ENCODE measurements around the gene PIBF1.

The PIBF1 gene, protein sequence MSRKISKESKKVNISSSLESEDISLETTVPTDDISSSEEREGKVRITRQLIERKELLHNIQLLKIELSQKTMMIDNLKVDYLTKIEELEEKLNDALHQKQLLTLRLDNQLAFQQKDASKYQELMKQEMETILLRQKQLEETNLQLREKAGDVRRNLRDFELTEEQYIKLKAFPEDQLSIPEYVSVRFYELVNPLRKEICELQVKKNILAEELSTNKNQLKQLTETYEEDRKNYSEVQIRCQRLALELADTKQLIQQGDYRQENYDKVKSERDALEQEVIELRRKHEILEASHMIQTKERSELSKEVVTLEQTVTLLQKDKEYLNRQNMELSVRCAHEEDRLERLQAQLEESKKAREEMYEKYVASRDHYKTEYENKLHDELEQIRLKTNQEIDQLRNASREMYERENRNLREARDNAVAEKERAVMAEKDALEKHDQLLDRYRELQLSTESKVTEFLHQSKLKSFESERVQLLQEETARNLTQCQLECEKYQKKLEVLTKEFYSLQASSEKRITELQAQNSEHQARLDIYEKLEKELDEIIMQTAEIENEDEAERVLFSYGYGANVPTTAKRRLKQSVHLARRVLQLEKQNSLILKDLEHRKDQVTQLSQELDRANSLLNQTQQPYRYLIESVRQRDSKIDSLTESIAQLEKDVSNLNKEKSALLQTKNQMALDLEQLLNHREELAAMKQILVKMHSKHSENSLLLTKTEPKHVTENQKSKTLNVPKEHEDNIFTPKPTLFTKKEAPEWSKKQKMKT

DNA sequence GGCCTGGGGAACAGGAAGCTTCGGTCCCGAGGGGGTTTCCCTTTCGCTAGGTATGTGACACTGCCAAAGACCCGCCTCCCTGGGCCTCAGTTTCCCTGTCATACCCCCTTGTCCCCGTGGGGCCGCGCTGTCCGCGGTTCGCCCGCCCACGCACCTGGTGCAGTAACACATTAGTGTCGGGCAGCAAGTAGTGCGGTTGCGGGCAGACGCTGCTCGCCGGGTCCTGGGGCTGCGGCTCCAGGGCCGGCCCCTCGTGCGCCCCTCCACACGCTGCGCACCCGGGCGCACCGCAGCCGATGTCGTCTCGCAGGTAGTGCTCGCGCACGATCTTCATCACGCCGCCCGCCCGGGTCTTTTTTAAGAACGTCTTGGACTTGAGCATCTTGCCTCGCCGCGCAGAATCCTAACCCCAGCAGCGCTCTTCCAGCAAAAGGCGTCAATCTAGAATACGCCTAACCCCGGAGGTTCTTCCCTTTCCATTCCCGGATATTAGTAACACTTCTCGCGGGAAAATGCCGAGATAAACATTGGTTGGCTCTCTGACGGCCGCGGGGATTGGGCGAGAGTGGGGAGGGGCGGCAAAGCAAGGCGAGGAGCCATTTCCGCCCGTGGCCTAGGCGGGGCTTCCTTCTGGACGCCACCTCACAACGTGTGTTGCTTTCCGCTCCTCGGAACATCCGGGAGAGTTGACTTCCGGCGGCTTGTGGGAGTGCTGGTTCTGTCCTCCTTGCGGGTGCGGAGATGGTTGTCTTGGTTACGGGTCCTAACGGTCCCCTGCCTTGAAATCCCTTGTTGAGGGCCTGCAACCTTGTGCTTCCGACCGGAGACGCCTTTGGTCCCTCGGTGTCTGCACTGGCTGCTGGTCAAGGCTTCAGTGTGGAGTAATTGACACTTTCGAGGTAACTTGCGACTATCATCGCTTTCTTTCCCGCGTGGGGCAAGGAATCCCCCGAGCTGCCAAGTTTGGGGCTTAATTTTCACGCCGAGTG is at the start of gene PIBF1, which contains the start of gene DIS3:
Gene PIBF1 (plus strand): TSS at position 683 of the 989 bp plus-strand sequence. CDS start 1,337 bp downstream, outside the sequence.
Gene DIS3 (minus strand): TSS at position 450 of the 989 bp plus-strand sequence. CDS start 68 bp downstream, at position 382.
- Histone ChIP-seq H3K9me3 (ENCODE audit: control insufficient read depth, insufficient read depth, low read length) (no peaks in the 10 kb centered on the region), H3K36me3 (ENCODE audit: control insufficient read depth, insufficient read depth, low read length) (no peaks in the 10 kb centered on the region), H3K4me3 (ENCODE audit: low read depth, low read length) (peak within 1 kb of the TSS; percentile 92), H3K9ac (ENCODE audit: low read depth, low read length) (peak within 1 kb of the TSS; percentile 84), H3K4me1 (ENCODE audit: control insufficient read depth, insufficient read depth, low read length) (peaks cover 5% of the 10 kb centered on the region), H3K27me3 (ENCODE audit: control insufficient read depth, insufficient read depth, low read length) (no peaks in the 10 kb centered on the region)

DNA sequence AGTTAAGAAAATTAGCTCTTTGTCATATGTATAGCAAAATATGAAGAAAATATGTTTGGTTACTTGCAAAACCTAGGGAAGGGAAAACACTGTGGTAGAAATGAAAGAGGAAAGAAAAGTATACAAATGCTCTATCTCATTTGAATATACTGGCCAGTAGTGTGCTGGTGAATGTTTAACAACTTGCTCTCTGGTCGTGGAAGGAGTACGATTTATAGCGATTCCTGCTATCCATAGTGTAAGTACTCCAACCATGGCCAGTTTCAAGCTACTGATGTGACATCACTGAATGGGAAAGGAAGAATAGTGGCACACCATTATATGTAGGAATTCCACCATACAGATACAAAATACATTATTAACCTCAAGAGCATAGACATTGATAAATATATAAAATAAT is 44.9 kb upstream of the PIBF1 start:
- Histone ChIP-seq H3K9ac (ENCODE audit: low read depth, low read length) (no peak overlapping the region), H3K36me3 (ENCODE audit: control insufficient read depth, insufficient read depth, low read length) (peaks cover 3% of the 10 kb centered on the region), H3K4me3 (ENCODE audit: low read depth, low read length) (no peak overlapping the region), H3K9me3 (ENCODE audit: control insufficient read depth, insufficient read depth, low read length) (no peaks in the 10 kb centered on the region), H3K27me3 (ENCODE audit: control insufficient read depth, insufficient read depth, low read length) (no peaks in the 10 kb centered on the region), H3K4me1 (ENCODE audit: control insufficient read depth, insufficient read depth, low read length) (no peaks in the 10 kb centered on the region)

DNA sequence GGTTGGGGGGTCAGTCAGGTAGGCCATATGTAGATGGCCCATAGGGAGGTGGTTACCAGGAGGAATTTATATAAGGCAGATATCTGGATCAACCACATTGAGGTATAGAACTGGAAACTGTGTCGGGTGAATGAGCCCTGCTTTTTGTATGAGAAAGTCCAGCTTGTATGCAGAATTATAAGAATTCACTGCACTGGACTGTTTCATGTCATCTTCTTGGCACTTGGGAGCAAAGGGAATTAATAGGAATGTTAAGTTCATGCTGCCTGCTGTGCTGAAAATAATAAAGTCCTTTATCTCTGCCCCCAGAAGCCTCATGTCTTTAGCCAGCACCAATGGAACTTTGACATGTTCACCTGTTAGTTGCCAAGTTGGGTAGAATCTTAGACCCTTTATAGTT is 41.9 kb upstream of the PIBF1 start:
- Histone ChIP-seq H3K4me3 (ENCODE audit: low read depth, low read length) (no peak overlapping the region), H3K4me1 (ENCODE audit: control insufficient read depth, insufficient read depth, low read length) (no peaks in the 10 kb centered on the region), H3K9ac (ENCODE audit: low read depth, low read length) (no peak overlapping the region), H3K36me3 (ENCODE audit: control insufficient read depth, insufficient read depth, low read length) (peaks cover 3% of the 10 kb centered on the region), H3K27me3 (ENCODE audit: control insufficient read depth, insufficient read depth, low read length) (no peaks in the 10 kb centered on the region), H3K9me3 (ENCODE audit: control insufficient read depth, insufficient read depth, low read length) (no peaks in the 10 kb centered on the region)

DNA sequence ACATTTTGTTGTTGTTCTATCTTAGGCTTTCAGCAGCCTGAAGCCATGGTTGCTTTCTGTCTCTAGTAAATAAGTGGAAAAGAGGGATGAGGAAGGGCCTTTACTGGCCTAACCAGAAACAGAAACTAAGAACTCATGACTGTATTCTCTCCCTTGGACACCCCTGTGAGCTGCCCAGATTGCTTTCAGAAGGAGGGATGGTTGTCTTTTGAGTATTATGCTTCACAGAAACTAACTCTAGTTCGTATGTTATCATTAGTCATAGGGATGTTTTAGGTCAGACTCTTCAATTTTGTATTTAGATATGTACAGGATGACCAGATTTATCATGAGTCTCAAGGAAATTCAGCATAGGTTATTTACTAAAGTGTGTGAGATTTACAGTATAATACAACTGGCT is 36.7 kb upstream of the PIBF1 start:
- no peaks in the 10 kb centered on the region for H3K9me3 ChIP-seq (ENCODE audit: control insufficient read depth, insufficient read depth, low read length)

DNA sequence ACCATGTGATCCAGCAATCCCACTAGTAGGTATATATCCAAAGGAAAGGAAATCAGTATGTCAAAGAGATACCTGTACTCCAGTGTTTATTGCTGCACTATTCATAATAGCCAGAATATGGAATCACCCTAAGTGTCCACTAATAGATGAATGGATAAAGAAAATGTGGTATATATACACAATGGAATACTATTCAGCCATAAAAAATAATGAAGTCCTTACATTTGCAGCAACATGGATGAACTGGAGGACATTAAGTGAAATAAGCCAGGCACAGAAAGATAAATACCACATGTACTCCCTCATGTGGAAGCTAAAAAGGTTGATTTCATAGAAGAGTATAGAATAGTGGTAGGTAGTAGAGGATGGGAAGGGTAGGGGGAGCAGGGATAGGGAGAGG is 30.7 kb upstream of the PIBF1 start:
- Histone ChIP-seq H3K9ac (ENCODE audit: low read depth, low read length) (no peak overlapping the region), H3K36me3 (ENCODE audit: control insufficient read depth, insufficient read depth, low read length) (peaks cover 6% of the 10 kb centered on the region), H3K27me3 (ENCODE audit: control insufficient read depth, insufficient read depth, low read length) (no peaks in the 10 kb centered on the region), H3K9me3 (ENCODE audit: control insufficient read depth, insufficient read depth, low read length) (no peaks in the 10 kb centered on the region), H3K4me3 (ENCODE audit: low read depth, low read length) (no peak overlapping the region), H3K4me1 (ENCODE audit: control insufficient read depth, insufficient read depth, low read length) (no peaks in the 10 kb centered on the region)

More for the DNA sequence above, 36.7 kb upstream of the PIBF1 start:
- Histone ChIP-seq H3K4me1 (ENCODE audit: control insufficient read depth, insufficient read depth, low read length) (no peaks in the 10 kb centered on the region), H3K36me3 (ENCODE audit: control insufficient read depth, insufficient read depth, low read length) (peaks cover 6% of the 10 kb centered on the region), H3K9ac (ENCODE audit: low read depth, low read length) (no peak overlapping the region), H3K27me3 (ENCODE audit: control insufficient read depth, insufficient read depth, low read length) (no peaks in the 10 kb centered on the region), H3K4me3 (ENCODE audit: low read depth, low read length) (no peak overlapping the region)

DNA sequence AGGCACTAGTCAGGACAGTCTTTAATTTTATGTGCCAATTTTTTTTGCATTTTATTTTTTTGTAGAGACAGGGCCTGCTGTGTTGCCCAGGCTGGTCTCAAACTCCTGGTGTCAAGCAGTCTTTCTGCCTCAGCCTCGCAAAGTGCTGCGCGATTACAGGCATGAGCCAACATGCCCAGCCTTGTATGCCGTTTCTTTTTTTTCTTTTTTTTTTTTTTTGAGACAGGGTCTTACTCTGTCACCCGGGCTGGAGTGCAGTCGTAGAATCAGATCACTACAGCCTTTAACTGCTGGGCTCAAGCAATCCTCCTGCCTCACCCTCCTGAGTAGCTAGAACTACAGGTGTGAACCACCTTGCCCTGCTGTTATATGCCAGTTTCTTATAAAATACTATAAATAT is 27.8 kb upstream of the PIBF1 start:
- no peak overlapping the region for H3K9ac ChIP-seq (ENCODE audit: low read depth, low read length)
- no peaks in the 10 kb centered on the region for H3K27me3 ChIP-seq (ENCODE audit: control insufficient read depth, insufficient read depth, low read length)
- H3K4me3 ChIP-seq (ENCODE audit: low read depth, low read length) = no peak overlapping the region
- no peaks in the 10 kb centered on the region for H3K4me1 ChIP-seq (ENCODE audit: control insufficient read depth, insufficient read depth, low read length)
- H3K9me3 ChIP-seq (ENCODE audit: control insufficient read depth, insufficient read depth, low read length) = no peaks in the 10 kb centered on the region
- H3K36me3 ChIP-seq (ENCODE audit: control insufficient read depth, insufficient read depth, low read length) = no peaks in the 10 kb centered on the region

DNA sequence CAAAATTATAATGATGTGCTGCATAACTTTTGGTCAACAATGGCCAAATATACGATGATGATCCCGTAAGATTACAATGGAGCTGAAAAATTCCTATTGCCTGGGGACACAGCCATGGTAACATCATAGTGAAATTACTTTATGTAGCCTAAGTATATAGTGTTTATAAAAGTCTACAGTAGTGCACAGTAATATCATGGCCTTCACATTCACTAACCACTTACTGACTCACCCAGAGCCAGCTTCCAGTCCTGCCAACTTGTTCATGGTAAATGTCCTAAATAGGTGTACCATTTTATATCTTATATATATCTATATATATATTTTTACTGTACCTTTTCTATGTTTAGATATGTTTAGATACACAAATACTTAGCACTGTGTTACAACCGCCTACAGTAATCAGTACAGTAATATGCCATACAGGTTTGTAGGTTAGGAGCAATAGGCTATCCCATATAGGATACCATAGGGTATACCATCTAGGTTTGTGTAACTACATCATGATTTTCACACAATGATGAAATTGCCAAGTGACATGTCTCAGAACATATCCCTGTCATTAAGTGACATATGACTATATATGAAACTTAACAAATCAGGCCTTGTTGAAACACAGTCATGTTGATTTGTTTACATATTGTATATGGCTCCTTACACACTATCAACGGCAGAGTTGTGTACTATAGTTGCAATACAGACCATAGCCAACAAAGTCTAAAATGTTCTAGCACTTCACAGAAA is 24.0 kb upstream of the PIBF1 start:
- Histone ChIP-seq H3K4me3 (ENCODE audit: low read depth, low read length) (no peak overlapping the region), H3K4me1 (ENCODE audit: control insufficient read depth, insufficient read depth, low read length) (no peaks in the 10 kb centered on the region), H3K27me3 (ENCODE audit: control insufficient read depth, insufficient read depth, low read length) (no peaks in the 10 kb centered on the region), H3K9me3 (ENCODE audit: control insufficient read depth, insufficient read depth, low read length) (no peaks in the 10 kb centered on the region), H3K36me3 (ENCODE audit: control insufficient read depth, insufficient read depth, low read length) (peaks cover 2% of the 10 kb centered on the region), H3K9ac (ENCODE audit: low read depth, low read length) (no peak overlapping the region)

DNA sequence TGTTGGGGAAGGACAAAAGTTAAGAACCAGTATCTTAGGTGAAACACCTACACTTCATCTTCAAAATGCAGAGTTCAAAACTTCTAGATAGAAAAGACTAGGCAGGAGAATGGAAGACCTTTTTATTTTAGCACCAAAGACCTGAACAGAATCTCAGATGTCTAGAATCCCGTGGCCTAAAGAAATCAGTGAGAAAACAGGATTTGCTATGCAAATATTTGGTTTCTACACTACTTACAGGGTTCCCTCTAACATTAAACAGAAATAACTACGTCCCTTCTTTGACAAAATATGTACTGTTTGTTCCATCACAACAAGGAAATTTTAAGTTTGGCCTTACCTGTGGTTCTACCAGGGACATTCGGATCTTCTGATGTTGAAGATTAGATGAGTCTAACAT is 21.7 kb upstream of the PIBF1 start:
- no peak overlapping the region for H3K9ac ChIP-seq (ENCODE audit: low read depth, low read length)
- H3K4me3 ChIP-seq (ENCODE audit: low read depth, low read length) = no peak overlapping the region
- no peaks in the 10 kb centered on the region for H3K4me1 ChIP-seq (ENCODE audit: control insufficient read depth, insufficient read depth, low read length)
- peaks cover 9% of the 10 kb centered on the region for H3K36me3 ChIP-seq (ENCODE audit: control insufficient read depth, insufficient read depth, low read length)
- no peaks in the 10 kb centered on the region for H3K9me3 ChIP-seq (ENCODE audit: control insufficient read depth, insufficient read depth, low read length)
- no peaks in the 10 kb centered on the region for H3K27me3 ChIP-seq (ENCODE audit: control insufficient read depth, insufficient read depth, low read length)

DNA sequence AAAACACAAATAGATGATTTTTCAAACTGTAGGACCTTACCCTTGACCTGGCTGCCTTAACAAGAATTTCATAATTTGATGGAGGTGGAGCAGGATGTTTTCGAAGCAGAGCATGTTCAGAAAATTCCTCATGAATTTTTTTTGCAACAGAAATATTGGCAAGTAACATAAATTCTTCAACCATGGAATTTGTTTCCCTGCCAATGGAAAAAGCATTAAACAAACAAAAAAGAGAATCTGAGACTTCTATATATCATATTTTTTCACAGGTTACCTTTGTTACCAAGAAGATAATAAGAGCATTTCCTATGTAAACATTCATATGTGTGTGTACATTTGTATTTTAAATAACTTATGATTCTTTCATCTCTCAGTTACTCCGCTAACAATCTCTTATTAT is 18.5 kb upstream of the PIBF1 start:
- Histone ChIP-seq H3K9ac (ENCODE audit: low read depth, low read length) (no peak overlapping the region), H3K4me3 (ENCODE audit: low read depth, low read length) (no peak overlapping the region), H3K9me3 (ENCODE audit: control insufficient read depth, insufficient read depth, low read length) (no peaks in the 10 kb centered on the region), H3K27me3 (ENCODE audit: control insufficient read depth, insufficient read depth, low read length) (no peaks in the 10 kb centered on the region), H3K36me3 (ENCODE audit: control insufficient read depth, insufficient read depth, low read length) (peaks cover 18% of the 10 kb centered on the region), H3K4me1 (ENCODE audit: control insufficient read depth, insufficient read depth, low read length) (no peaks in the 10 kb centered on the region)

DNA sequence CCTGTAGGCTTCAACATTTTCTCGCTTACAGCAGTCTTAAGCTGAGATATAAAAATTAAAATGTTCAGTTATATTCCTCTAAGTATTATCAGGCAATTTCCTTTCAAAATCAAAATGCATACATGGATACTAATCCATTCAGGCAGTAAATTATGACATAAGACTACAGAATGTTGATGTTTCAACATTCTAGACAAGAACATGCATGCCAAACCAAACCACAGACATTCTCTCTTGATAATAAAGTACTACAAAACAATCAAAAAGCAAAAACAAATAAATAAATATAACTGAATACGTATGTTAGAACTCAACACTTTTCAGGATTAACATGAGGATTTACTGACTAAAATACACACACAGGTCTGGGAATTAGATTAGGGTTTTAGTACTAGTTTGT is 7.9 kb upstream of the PIBF1 start:
- Histone ChIP-seq H3K36me3 (ENCODE audit: control insufficient read depth, insufficient read depth, low read length) (peaks cover 8% of the 10 kb centered on the region), H3K9ac (ENCODE audit: low read depth, low read length) (no peak overlapping the region), H3K9me3 (ENCODE audit: control insufficient read depth, insufficient read depth, low read length) (no peaks in the 10 kb centered on the region), H3K4me3 (ENCODE audit: low read depth, low read length) (no peak overlapping the region), H3K27me3 (ENCODE audit: control insufficient read depth, insufficient read depth, low read length) (no peaks in the 10 kb centered on the region), H3K4me1 (ENCODE audit: control insufficient read depth, insufficient read depth, low read length) (no peaks in the 10 kb centered on the region)

DNA sequence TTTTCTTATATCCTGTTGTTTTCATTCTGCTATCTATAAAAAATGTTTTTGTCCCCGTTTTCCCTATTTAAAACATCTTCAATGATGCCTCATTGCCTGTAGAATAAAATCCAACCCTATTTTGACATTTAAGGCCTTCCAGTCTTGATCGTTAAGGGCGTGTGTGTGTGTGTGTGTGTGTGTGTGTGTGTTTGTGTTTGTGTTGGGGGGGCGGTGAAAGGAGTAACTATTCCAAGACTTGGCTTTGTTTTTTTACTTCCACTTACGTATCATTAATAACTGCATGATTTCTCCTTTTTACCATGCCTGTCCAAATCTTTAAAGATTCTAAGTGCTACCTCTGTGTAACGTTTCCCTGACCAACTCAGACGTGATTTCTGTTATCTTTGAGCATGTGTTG is 784 bp downstream of the PIBF1 start:
- H3K4me1 ChIP-seq (ENCODE audit: control insufficient read depth, insufficient read depth, low read length) = peaks cover 5% of the 10 kb centered on the region
- peak overlapping the region; percentile 92 for H3K4me3 ChIP-seq (ENCODE audit: low read depth, low read length)
- no peaks in the 10 kb centered on the region for H3K36me3 ChIP-seq (ENCODE audit: control insufficient read depth, insufficient read depth, low read length)
- no peaks in the 10 kb centered on the region for H3K9me3 ChIP-seq (ENCODE audit: control insufficient read depth, insufficient read depth, low read length)
- no peaks in the 10 kb centered on the region for H3K27me3 ChIP-seq (ENCODE audit: control insufficient read depth, insufficient read depth, low read length)
- peak overlapping the region; percentile 38 for H3K9ac ChIP-seq (ENCODE audit: low read depth, low read length)
